Loucy (cell line): ENCODE measurements around the gene SERPINA12.

ENCODE experiments used
- CTCF ChIP-seq: fragments of 200-600 bp; sonication (generic); conservative IDR thresholded peaks from 2 replicates; pipeline ENCODE4 v1.5.1; 2014; ENCODE audit warnings: mild to moderate bottlenecking, antibody characterized with exemption, low read length
- EZH2phosphoT487 ChIP-seq: fragments of 200-600 bp; IDR thresholded peaks from 2 replicates; pipeline ENCODE4 v1.6.1; 2018; ENCODE audit warnings: antibody characterized with exemption, mild to moderate bottlenecking, moderate library complexity, borderline replicate concordance

- TF ChIP-seq CTCF = no peak
- TF ChIP-seq EZH2phosphoT487 = no peak
Observed at GRCh38 chr14:94521375-94522114, 12.3 kb upstream of the SERPINA12 start.
